ENCODE measurements around the gene PPM1B. TPM values are rescaled to one million over a fixed set of nuclear protein-coding genes. Genes with fewer than 3 reads are reported as not detected.

Gene PPM1B
- total and polyA plus RNA-seq, 2 of the 4 experiments (the other 2 are of a cell fraction): 13.4 to 14.7 TPM

DNA sequence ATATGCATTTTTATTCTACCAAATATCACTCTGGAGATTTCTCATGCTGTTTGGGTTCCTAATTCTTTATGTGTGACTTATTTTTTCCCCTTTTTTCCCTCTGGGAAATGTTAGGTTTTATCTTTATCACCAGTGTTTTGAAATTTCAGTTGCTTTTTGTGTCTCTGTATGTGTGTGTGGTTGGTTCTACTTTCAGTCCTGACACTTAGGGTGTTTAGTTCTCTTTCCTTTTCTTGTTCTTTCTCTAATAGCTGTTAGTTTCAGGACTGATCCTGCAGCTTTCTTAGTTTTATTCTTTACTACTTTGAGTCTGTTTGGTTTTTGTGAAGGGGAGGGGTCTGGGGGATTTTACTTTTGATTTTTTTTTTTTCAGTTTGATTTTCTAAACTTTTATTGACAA, 23.1 kb downstream of the PPM1B start:
- intact Hi-C loops (cut with micrococcal nuclease): no loop called here
- POLR2A ChIA-PET (ENCODE audit: unreplicated experiment): no interaction called here
- Histone ChIP-seq H3K23ac (ENCODE audit: low read depth, low read length) (no peak overlapping the region), H4K20me1 (ENCODE audit: insufficient read depth, low read length) (peaks cover 25% of the 10 kb centered on the region; the same call in 1 of the 2 replicates), H2AK9ac (replicated peaks; ENCODE audit: low read depth, low read length, poor library complexity) (no peak overlapping the region), H3K56ac (ENCODE audit: extremely low read depth, insufficient read depth, low read length) (no peak overlapping the region), H3K4ac (ENCODE audit: low read depth, low read length) (no peak overlapping the region), H2BK5ac (ENCODE audit: low read depth, low read length, poor library complexity, severe bottlenecking) (no peak overlapping the region), H3K27ac (ENCODE audit: insufficient read depth, low read length) (no peak overlapping the region), H2BK15ac (ENCODE audit: low read depth, low read length) (no peak overlapping the region), H3K9ac (ENCODE audit: low read depth, low read length) (no peak overlapping the region), H3K79me1 (ENCODE audit: low read depth in 1 of 2, low read length in 2 of 2) (peaks cover 20 to 70% of the 10 kb centered on the region in 2 experiments), H2BK120ac (ENCODE audit: low read depth, low read length) (no peak overlapping the region), H3K4me1 (ENCODE audit: control insufficient read depth, insufficient read depth, low read length) (no peaks in the 10 kb centered on the region), H3K27me3 (ENCODE audit: control insufficient read depth, insufficient read depth, low read length) (no peaks in the 10 kb centered on the region), H3K18ac (ENCODE audit: low read depth, low read length) (no peak overlapping the region), H4K8ac (ENCODE audit: low read depth in 2 of 2, low read length in 2 of 2) (no peak overlapping the region), H2AFZ (replicated peaks; ENCODE audit: low read length, poor library complexity) (no peak overlapping the region), H3K14ac (replicated peaks; ENCODE audit: low read depth, low read length) (no peak overlapping the region), H3K9me3 (ENCODE audit: control insufficient read depth, insufficient read depth, low read length) (no peaks in the 10 kb centered on the region), H4K5ac (ENCODE audit: low read depth, low read length) (no peak overlapping the region), H3K36me3 (ENCODE audit: control insufficient read depth, insufficient read depth, low read length) (no peaks in the 10 kb centered on the region), H2AK5ac (ENCODE audit: low read depth, low read length) (no peak overlapping the region), H4K91ac (ENCODE audit: insufficient read depth, low read depth, low read length) (no peak overlapping the region), H3K9me1 (ENCODE audit: insufficient read depth, low read length) (no peaks in the 10 kb centered on the region), H3K4me3 (ENCODE audit: insufficient read depth, low read depth, low read length) (no peak overlapping the region), H2BK20ac (ENCODE audit: low read depth, low read length) (no peak overlapping the region), H3K4me2 (ENCODE audit: low read depth, low read length) (no peak overlapping the region)
- no peak for ATAC-seq (ENCODE audit: low read depth)
- BruUV-seq (replicated peaks): no TSS peak
- DNase-seq: no peak
- in situ Hi-C loops (cut with MboI; ENCODE audit: low sequenced_read_pairs): no loop called here
- dilution Hi-C loops (cut with HindIII; ENCODE audit: low sequenced_read_pairs, unreplicated experiment): no loop called here
- CTCF ChIA-PET: no interaction called here
- TF ChIP-seq MAFK (IDR thresholded peaks at IDR 0.05; ENCODE audit: low read depth, low read length) (no peak), MAZ (IDR thresholded peaks at IDR 0.05; ENCODE audit: borderline replicate concordance, low read depth, low read length) (no peak), NFE2L2 (IDR thresholded peaks at IDR 0.05; ENCODE audit: low read depth, low read length) (no peak), USF2 (IDR thresholded peaks at IDR 0.05; ENCODE audit: low read depth, low read length) (no peak), ELK1 (IDR thresholded peaks at IDR 0.05; ENCODE audit: borderline replicate concordance, low read depth, low read length) (no peak), BHLHE40 (IDR thresholded peaks at IDR 0.05; ENCODE audit: low read depth, low read length) (no peak), CHD1 (IDR thresholded peaks at IDR 0.05; ENCODE audit: low read depth, low read length) (no peak), FOS (IDR thresholded peaks at IDR 0.05; ENCODE audit: low read depth, low read length) (no peak), CEBPB (IDR thresholded peaks at IDR 0.05; ENCODE audit: low read depth, low read length) (no peak), RFX5 (IDR thresholded peaks at IDR 0.05; ENCODE audit: low read depth, low read length) (no peak), RAD21 (IDR thresholded peaks at IDR 0.05; ENCODE audit: low read length) (no peak), SMC3 (IDR thresholded peaks at IDR 0.05; ENCODE audit: low read depth, low read length) (no peak)
- TF ChIP-seq, protein P1, sequence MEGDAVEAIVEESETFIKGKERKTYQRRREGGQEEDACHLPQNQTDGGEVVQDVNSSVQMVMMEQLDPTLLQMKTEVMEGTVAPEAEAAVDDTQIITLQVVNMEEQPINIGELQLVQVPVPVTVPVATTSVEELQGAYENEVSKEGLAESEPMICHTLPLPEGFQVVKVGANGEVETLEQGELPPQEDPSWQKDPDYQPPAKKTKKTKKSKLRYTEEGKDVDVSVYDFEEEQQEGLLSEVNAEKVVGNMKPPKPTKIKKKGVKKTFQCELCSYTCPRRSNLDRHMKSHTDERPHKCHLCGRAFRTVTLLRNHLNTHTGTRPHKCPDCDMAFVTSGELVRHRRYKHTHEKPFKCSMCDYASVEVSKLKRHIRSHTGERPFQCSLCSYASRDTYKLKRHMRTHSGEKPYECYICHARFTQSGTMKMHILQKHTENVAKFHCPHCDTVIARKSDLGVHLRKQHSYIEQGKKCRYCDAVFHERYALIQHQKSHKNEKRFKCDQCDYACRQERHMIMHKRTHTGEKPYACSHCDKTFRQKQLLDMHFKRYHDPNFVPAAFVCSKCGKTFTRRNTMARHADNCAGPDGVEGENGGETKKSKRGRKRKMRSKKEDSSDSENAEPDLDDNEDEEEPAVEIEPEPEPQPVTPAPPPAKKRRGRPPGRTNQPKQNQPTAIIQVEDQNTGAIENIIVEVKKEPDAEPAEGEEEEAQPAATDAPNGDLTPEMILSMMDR (conservative IDR thresholded peaks at IDR 0.05; ENCODE audit: low read depth, low read length): no peak

Data from IMR-90 (cell line).